Spleen (tissue), 11 donors: ENCODE results near the gene FOXF2. TPM values are rescaled to one million over a fixed set of nuclear protein-coding genes. Genes with fewer than 3 reads are reported as not detected.

Experiments
- DNase-seq: peaks from one replicate; pipeline ENCODE4 v3.0.0-alpha.2; 2020
- H3K27ac ChIP-seq, 8 donors: fragments of 200-600 bp; sonication (generic) in 7 of 8; 1 replicate in 4 of 8; 2 replicates in 4 of 8; pipeline versions ENCODE4 v1.5.0 to v1.8.0; 2016 to 2021; ENCODE audit warnings: inconsistent platforms in 4 of 8, mild to moderate bottlenecking in 4 of 8, moderate library complexity in 1 of 8
- H3K27me3 ChIP-seq, 7 donors: fragments of 200-600 bp; sonication (generic) in 6 of 7; replicated peaks in 1 of 7; 1 replicate in 4 of 7; 2 replicates in 3 of 7; pipeline versions ENCODE4 v1.5.0 to v1.8.0; 2016 to 2021; ENCODE audit warnings: inconsistent platforms in 3 of 7, mild to moderate bottlenecking in 1 of 7
- H3K36me3 ChIP-seq, 6 donors: fragments of 200-600 bp; sonication (generic) in 5 of 6; 1 replicate in 4 of 6; 2 replicates in 2 of 6; pipeline versions ENCODE4 v1.5.0 to v1.8.0; 2016 to 2021; ENCODE audit warnings: inconsistent platforms in 2 of 6
- H3K4me1 ChIP-seq, 6 donors: fragments of 200-600 bp; sonication (generic) in 5 of 6; 1 replicate in 3 of 6; 2 replicates in 3 of 6; pipeline versions ENCODE4 v1.5.0 to v1.8.0; 2016 to 2021; ENCODE audit warnings: inconsistent platforms in 3 of 6
- H3K4me3 ChIP-seq, 8 donors: fragments of 200-600 bp; sonication (generic) in 7 of 8; 1 replicate in 4 of 8; 2 replicates in 4 of 8; pipeline versions ENCODE4 v1.5.0 to v1.8.0; 2016 to 2021; ENCODE audit warnings: inconsistent platforms in 4 of 8, mild to moderate bottlenecking in 4 of 8, moderate library complexity in 2 of 8
- H3K9me3 ChIP-seq, 8 donors: fragments of 200-600 bp; sonication (generic) in 7 of 8; 1 replicate in 4 of 8; 2 replicates in 4 of 8; pipeline versions ENCODE4 v1.5.0 to v1.8.0; 2016 to 2021; ENCODE audit warnings: inconsistent platforms in 4 of 8
- POLR2A ChIP-seq, 3 donors: fragments of 450-650 bp; IDR thresholded peaks; one replicate each; pipeline ENCODE4 v1.5.1; 2017; ENCODE audit warnings: antibody characterized with exemption in 3 of 3, mild to moderate bottlenecking in 1 of 3
- POLR2AphosphoS5 ChIP-seq, 3 donors: sonication (generic); formaldehyde crosslinking; IDR thresholded peaks; one replicate each; pipeline ENCODE4 v1.5.1; 2017; ENCODE audit warnings: antibody characterized with exemption in 3 of 3
- WGBS, 5 donors: extraction: QIAGEN DNeasy Blood & Tissue Kit in 3 of 5; methylation state at CpG; one replicate each; pipeline versions ENCODE4 v1.1.5 to v1.1.7; 2013 to 2018; 5-methylcytosine and 5-hydroxymethylcytosine counted together
- intact Hi-C: fragments of 100-400 bp; cut with DNase I; formaldehyde crosslinking; loops from one replicate; pipeline ENCODE4 v1.15.0; 2023; ENCODE audit warnings: low total_unique reads
- polyA plus RNA-seq, 3 donors: library from polyadenylated mRNA; stranded (reverse); fragments of 200-250 nt; gene quantifications; one replicate each; pipeline ENCODE4 v1.2.1, GENCODE V29; 2013
- total RNA-seq, 7 donors: library from RNA; depleted of rRNA in 3 of 7; stranded (reverse); fragments of >200 nt in 3 of 7; fragmentation: NEBNext Ultra II Directional in 4 of 7; extraction: Animal tissue kit (Norgen Biotek cat#: 25700) in 4 of 7; gene quantifications; one replicate each; pipeline versions ENCODE4 v1.1.0 to v1.2.1, GENCODE V29; 2016 to 2021
- TF ChIP-seq, protein P1 (sequence below), 11 experiments: fragments of 200-600 bp in 7 of 11; fragments of 450-650 bp in 4 of 11; sonication (generic) in 4 of 11; IDR thresholded peaks in 8 of 11; conservative IDR thresholded peaks in 3 of 11; 1 replicate in 7 of 11; 2 replicates in 4 of 11; pipeline versions ENCODE4 v1.4.0 to v1.8.0; 2016 to 2021; ENCODE audit warnings: antibody characterized with exemption in 11 of 11, inconsistent platforms in 4 of 11, mild to moderate bottlenecking in 1 of 11
- donor health status: healthy with polysubstance abuse.
- donor health status: DM: no; HTN: no; CAD: no; lungs with moderate emphysema.
- donor health status: DM: no; HTN: no; CAD: no.
- donor health status: Bipolar disorder and iron deficiency.
- donor health status: healthy.
- donor health status: DM: no; HTN: no; CAD: no.
- donor health status: DM: yes; HTN: yes; CAD: no.

Gene FOXF2
- total and polyA plus RNA-seq, 10 donors, result not detected

DNA sequence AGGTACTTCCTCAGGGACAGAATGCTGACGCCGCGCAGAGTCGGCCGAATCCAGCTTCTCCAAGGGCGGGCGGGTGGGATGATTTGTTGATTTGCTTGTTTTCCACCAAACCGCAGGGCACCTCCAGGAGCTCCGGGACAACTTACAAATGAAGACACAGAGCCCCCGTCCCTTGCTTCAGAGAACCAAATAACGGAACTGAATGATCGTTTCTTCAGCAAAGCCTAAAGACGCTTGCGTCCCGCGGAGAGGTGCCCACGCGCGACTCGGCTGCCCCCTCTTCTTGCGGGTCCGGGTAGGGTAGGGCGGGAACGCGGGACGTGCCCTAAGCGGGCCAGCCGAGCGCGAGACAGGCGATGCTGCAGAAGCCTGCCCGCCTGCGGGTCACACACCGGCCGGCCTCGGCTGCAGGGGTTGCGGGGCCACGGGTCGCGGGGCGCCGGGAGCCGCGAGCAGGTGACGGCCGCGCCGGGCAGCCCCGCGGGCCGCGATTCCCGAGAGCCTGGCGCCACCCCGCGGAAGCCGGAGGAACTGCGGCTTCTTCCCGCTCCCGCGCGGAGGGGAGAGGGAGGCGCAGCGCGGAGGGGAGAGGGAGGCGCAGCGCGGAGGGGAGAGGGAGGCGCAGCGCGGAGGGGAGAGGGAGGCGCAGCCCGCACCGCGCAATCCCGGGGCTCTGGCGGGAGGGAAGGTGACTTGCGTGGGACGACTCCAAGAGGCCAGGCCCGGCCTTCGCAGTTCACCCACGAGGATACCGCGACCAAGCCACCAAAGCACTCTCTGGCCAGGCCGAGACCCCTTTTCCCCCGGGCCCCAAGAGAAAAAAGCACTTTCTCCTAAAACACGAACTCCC lies 7.7 kb upstream of the FOXF2 start:
- H3K27ac ChIP-seq, result no peak overlapping the region
- peaks cover 30 to 85% (median 67%) of the 10 kb centered on the region in 6 donors for H3K4me1 ChIP-seq
- TF ChIP-seq POLR2A (IDR thresholded peaks at IDR 0.05), result no peak
- TF ChIP-seq, protein P1, sequence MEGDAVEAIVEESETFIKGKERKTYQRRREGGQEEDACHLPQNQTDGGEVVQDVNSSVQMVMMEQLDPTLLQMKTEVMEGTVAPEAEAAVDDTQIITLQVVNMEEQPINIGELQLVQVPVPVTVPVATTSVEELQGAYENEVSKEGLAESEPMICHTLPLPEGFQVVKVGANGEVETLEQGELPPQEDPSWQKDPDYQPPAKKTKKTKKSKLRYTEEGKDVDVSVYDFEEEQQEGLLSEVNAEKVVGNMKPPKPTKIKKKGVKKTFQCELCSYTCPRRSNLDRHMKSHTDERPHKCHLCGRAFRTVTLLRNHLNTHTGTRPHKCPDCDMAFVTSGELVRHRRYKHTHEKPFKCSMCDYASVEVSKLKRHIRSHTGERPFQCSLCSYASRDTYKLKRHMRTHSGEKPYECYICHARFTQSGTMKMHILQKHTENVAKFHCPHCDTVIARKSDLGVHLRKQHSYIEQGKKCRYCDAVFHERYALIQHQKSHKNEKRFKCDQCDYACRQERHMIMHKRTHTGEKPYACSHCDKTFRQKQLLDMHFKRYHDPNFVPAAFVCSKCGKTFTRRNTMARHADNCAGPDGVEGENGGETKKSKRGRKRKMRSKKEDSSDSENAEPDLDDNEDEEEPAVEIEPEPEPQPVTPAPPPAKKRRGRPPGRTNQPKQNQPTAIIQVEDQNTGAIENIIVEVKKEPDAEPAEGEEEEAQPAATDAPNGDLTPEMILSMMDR (IDR thresholded peaks at IDR 0.05 in 8 of 11, conservative IDR thresholded peaks at IDR 0.05 in 3 of 11), result peak; percentile 30 to 89 (median 63)
- peak; percentile 83 for DNase-seq
- no peaks in the 10 kb centered on the region for H3K36me3 ChIP-seq
- WGBS, 5 donors, result 1 to 3% (median 1%) methylated on average over 32 to 87 of the region's 87 CpGs
- peaks cover 22 to 100% (median 100%) of the 10 kb centered on the region in 7 donors for H3K27me3 ChIP-seq
- H3K9me3 ChIP-seq, result no peaks in the 10 kb centered on the region
- H3K4me3 ChIP-seq, result peak overlapping the region in 7 of 8 donors; percentile 20 to 65 (median 26)
- intact Hi-C loops, result loop anchor here (5.0 kb wide), 1 partner anchor 584 kb away; no protein-coding TSS in a partner anchor

DNA sequence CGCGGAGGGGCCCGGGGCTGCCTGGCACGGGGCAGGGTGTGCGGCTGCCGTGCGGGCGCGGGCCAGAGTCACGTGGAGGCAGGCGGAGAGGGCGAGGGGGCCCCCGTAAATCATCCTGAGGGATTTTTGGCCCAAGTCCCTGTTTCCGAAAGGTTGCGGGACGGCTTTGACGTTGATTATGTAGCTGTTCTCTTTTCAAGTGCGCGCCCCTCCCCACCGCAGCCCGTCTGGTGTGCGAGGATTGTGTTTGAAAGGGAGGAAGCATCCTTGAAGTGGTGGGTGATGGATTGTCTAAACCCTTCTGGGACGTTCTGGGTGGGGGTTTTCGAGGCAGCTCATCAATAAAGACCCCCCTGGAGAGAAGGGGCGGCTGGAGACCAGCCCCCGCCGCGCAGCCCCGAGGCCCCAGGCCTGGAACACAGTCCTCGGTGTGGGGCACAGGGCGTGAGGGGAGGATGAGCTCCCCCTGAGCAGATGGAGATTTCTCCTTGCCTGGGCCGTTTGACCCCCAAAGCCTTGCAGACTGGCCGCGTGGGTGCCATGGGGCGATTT lies 7.0 kb upstream of the FOXF2 start:
- Histone ChIP-seq H3K4me3 (peak overlapping the region in 6 of 8 donors; percentile 20 to 65 (median 28)), H3K36me3 (no peaks in the 10 kb centered on the region), H3K4me1 (peaks cover 30 to 85% (median 67%) of the 10 kb centered on the region in 6 donors), H3K9me3 (no peaks in the 10 kb centered on the region), H3K27ac (no peak overlapping the region), H3K27me3 (peaks cover 22 to 100% (median 100%) of the 10 kb centered on the region in 7 donors)
- intact Hi-C loops, result loop anchor here (5.0 kb wide), 1 partner anchor 585 kb away; no protein-coding TSS in a partner anchor
- DNase-seq, result no peak
- WGBS, 5 donors, result 3 to 8% (median 3%) methylated on average over 13 to 35 of the region's 35 CpGs
- TF ChIP-seq, protein P1 (IDR thresholded peaks at IDR 0.05 in 8 of 11, conservative IDR thresholded peaks at IDR 0.05 in 3 of 11), result no peak
- TF ChIP-seq POLR2AphosphoS5 (IDR thresholded peaks at IDR 0.05) (no peak), POLR2A (IDR thresholded peaks at IDR 0.05) (no peak)

DNA sequence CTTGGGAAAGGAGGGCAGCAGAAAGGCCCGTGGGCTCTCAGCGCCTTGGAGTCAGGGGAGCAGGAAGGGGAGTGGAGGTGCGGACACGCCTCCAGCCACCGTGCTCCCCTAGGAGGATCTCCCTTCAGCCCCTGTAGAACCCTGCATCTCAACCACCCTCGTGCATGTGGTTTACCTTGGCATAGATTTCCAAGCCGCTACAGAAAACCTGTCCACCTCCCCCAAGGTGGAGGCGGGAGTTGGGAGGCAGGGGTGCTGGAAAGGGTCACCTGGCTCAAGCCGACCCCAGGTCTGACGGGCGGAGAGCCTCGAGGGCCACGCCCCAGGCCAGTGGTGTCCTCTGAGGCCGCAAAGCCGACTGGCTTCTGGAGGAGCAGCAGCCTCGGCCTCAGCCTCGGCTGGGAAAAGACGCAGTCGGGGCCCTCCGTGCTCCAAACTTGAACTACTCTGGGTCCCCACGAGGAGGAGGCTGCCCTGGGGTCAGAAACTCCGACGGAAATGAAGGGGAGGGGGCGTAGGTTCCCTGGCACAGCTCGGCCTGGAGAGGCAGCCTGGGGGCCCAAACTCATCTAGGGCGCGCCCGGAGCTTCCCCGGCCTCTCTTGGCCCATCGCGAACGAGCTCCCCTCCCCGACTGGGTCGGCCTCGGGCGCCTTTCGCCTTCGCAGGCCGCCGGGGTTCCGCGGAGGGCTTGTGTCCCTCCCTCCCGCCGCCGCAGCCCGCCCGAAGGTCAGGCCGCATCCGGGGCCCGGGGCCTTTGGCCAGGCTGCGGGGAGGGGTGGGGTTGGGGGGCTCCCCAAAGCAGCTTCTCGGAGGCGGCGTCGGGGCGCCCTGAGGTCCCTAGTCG lies 6.3 kb upstream of the FOXF2 start:
- no peak overlapping the region for H3K27ac ChIP-seq

More for the DNA sequence above, 6.3 kb upstream of the FOXF2 start:
- 2 to 5% (median 4%) methylated on average over 25 to 57 of the region's 57 CpGs for whole genome bisulfite sequencing, 5 donors
- Histone ChIP-seq H3K4me3 (peak overlapping the region in 3 of 8 donors; percentile 5 to 65 (median 13)), H3K4me1 (peaks cover 30 to 85% (median 65%) of the 10 kb centered on the region in 6 donors), H3K9me3 (no peaks in the 10 kb centered on the region), H3K27me3 (peaks cover 22 to 100% (median 100%) of the 10 kb centered on the region in 7 donors), H3K36me3 (no peaks in the 10 kb centered on the region)
- intact Hi-C loops, result loop anchor here (5.0 kb wide), 1 partner anchor 586 kb away; no protein-coding TSS in a partner anchor
- DNase-seq, result no peak
- TF ChIP-seq, protein P1 (IDR thresholded peaks at IDR 0.05 in 8 of 11, conservative IDR thresholded peaks at IDR 0.05 in 3 of 11), result no peak
- no peak for TF ChIP-seq POLR2A (IDR thresholded peaks at IDR 0.05)
- TF ChIP-seq POLR2AphosphoS5 (IDR thresholded peaks at IDR 0.05), result no peak
